ENCODE data around the gene LRP5.
A peak's percentile ranks its signal among the peaks of the same experiment; 100 is the strongest.

LRP5 gene

DNA sequence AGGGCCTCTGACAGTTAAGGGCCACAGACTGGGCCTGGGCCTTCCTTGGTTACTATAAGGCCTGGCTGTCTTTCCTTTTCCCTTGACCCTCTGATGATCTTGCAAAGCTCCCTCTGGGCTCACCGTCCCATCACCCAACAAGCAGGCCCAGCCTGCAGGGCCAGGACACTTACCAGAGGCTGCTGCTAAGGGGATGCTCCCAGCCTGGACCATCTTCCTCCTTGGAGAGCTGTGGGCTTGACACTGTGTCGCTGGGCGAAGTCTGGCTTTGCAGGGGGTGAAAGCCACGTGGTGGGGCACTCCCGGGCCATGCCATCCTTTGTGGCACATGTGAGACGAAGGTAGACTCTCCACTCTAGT is 44.5 kb upstream of the LRP5 start:
- TF ChIP-seq, protein P1, sequence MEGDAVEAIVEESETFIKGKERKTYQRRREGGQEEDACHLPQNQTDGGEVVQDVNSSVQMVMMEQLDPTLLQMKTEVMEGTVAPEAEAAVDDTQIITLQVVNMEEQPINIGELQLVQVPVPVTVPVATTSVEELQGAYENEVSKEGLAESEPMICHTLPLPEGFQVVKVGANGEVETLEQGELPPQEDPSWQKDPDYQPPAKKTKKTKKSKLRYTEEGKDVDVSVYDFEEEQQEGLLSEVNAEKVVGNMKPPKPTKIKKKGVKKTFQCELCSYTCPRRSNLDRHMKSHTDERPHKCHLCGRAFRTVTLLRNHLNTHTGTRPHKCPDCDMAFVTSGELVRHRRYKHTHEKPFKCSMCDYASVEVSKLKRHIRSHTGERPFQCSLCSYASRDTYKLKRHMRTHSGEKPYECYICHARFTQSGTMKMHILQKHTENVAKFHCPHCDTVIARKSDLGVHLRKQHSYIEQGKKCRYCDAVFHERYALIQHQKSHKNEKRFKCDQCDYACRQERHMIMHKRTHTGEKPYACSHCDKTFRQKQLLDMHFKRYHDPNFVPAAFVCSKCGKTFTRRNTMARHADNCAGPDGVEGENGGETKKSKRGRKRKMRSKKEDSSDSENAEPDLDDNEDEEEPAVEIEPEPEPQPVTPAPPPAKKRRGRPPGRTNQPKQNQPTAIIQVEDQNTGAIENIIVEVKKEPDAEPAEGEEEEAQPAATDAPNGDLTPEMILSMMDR (IDR thresholded peaks at IDR 0.05; ENCODE audit: low read depth, low read length) = no peak
- no peak overlapping the region for H3K4me3 ChIP-seq (ENCODE audit: low read depth, low read length)

GRCh38 chr11:68269414-68270081 is 42.8 kb upstream of the LRP5 start:
- TF ChIP-seq, protein P1 (IDR thresholded peaks at IDR 0.05; ENCODE audit: low read depth, low read length) = no peak
- peak overlapping the region; percentile 42 for H3K4me3 ChIP-seq (ENCODE audit: low read depth, low read length)

GRCh38 chr11:68270196-68271022 is 42.0 kb upstream of the LRP5 start:
- TF ChIP-seq, protein P1 (IDR thresholded peaks at IDR 0.05; ENCODE audit: low read depth, low read length) = no peak
- H3K4me3 ChIP-seq (ENCODE audit: low read depth, low read length) = peak overlapping the region; percentile 93

DNA sequence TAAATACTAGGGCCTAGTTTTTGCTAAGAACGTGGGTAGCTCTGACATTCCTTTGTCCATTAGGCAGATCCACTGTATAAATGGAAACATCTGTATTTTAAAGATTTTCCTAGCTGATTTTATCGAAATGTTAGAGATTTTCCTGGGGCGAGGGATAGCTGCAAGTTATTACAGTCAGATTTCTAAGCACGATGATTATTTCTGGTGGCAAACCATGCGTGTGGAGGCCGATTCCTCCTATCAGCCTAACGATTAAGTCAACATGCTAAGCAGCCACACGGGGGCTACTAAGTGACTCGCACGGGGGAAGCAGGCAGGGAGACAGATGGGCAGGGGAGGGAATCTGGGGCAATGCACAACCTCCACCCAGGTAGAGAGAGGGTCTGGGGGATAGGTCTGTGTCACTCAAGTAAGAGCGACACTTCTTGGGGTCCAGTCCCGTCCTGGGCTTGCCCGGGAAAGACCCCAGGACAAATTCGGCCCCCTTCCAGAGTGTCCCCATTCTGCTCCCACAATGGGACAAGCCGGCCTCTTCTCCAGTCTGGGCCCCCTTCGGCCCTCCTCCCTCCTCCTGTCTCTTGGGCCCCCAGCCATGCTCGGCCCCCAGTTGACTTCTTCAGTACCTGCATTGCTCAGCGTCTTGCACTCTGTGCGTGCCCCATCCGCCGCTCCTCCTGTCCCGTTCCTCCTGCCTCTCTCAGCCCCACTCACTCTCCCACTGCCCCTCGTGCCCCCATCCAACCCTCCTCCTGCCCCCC is 41.2 kb upstream of the LRP5 start:
- H3K4me3 ChIP-seq (ENCODE audit: low read depth, low read length) = peak overlapping the region; percentile 93
- TF ChIP-seq, protein P1 (IDR thresholded peaks at IDR 0.05; ENCODE audit: low read depth, low read length) = peak; percentile 45; the same call in 1 of the 2 replicates

DNA sequence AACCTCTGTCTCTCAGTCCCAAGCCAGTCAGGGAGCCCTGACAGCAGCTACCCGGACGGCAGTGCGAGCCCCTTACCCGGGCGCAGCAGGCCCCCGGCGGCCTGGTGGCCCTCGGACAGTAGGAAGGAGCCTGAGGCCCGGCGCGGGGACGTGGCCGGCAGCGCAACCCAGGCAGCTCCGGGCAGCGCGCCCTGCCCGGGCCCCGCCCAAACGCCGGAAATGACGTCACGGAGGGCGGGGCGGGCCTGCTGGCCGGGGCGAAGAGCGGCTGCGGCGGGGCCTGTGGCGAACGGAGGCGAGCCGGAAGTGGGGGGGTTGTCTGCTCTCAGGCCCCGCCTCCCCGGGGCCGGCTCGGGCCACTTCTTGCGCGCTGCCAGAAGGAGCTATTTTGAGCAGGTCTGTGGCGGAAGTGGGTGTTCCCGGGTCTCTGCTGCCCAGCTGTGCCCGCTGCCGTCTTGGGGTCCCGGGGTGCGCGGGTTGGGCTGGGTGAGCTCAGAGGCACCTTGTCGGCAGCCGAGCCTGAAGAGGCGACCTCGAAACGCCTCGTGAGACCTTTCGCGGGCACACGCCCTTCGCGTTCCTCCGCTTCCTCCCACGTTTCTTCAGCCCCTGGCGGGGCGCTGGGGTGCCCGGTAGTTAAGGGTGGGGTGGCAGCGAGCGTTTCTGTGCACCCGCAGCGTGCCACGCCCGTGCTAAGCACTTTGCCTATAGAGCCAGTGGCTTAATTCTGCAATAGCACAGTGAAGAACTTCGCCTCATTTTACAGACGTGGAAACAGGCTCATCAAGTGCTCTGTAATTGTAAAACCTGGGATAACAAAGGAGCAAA is 40.4 kb upstream of the LRP5 start, which contains the start of gene C11orf24:
Gene C11orf24, minus strand, starts transcription at position 193 of the 828 bp plus-strand sequence. CDS start 8,206 bp downstream, outside the sequence.
- H3K4me3 ChIP-seq (ENCODE audit: low read depth, low read length) = peak within 1 kb of the TSS; percentile 93
- TF ChIP-seq, protein P1 (IDR thresholded peaks at IDR 0.05; ENCODE audit: low read depth, low read length) = no peak

- no peak overlapping the region for H3K4me3 ChIP-seq (ENCODE audit: low read depth, low read length)
- TF ChIP-seq, protein P1 (IDR thresholded peaks at IDR 0.05; ENCODE audit: low read depth, low read length) = no peak
Measured at GRCh38 chr11:68273026-68273738, 39.2 kb upstream of the LRP5 start.

Measured in WI38 (cell line).